Ishikawa (cell line): ENCODE results near the gene INPP4A.

Experiments
- CEBPB ChIP-seq: IDR thresholded peaks from 2 replicates; pipeline ENCODE4 v1.6.1; 2012
- CREB1 ChIP-seq: IDR thresholded peaks from 2 replicates; pipeline ENCODE4 v1.6.1; 2012; ENCODE audit warnings: low read depth
- EGR1 ChIP-seq: IDR thresholded peaks from 2 replicates; pipeline ENCODE4 v1.6.1; 2012
- EP300 ChIP-seq: IDR thresholded peaks from 2 replicates; pipeline ENCODE4 v1.6.1; 2012; ENCODE audit warnings: borderline replicate concordance
- FOXM1 ChIP-seq: IDR thresholded peaks from 2 replicates; pipeline ENCODE4 v1.6.1; 2012; ENCODE audit warnings: low read depth, borderline replicate concordance
- NFIC ChIP-seq: IDR thresholded peaks from 2 replicates; pipeline ENCODE4 v1.6.1; 2012
- RAD21 ChIP-seq: IDR thresholded peaks from 2 replicates; pipeline ENCODE4 v1.6.1; 2012; ENCODE audit warnings: low read depth
- TAF1 ChIP-seq: IDR thresholded peaks from 2 replicates; pipeline ENCODE4 v1.6.1; 2012; ENCODE audit warnings: low read depth, mild to moderate bottlenecking
- TCF12 ChIP-seq: IDR thresholded peaks from 2 replicates; pipeline ENCODE4 v1.6.1; 2012; ENCODE audit warnings: low read depth
- TEAD4 ChIP-seq: IDR thresholded peaks from 2 replicates; pipeline ENCODE4 v1.6.1; 2012
- YY1 ChIP-seq: IDR thresholded peaks from 2 replicates; pipeline ENCODE4 v1.6.1; 2012; ENCODE audit warnings: low read depth
- ZBTB7A ChIP-seq: IDR thresholded peaks from 2 replicates; pipeline ENCODE4 v1.6.1; 2012; ENCODE audit warnings: low read depth
- TF ChIP-seq, protein P1 (sequence below): IDR thresholded peaks from 2 replicates; pipeline ENCODE4 v1.6.1; 2012
- TF ChIP-seq, protein P2 (sequence below): IDR thresholded peaks from 2 replicates; pipeline ENCODE4 v1.6.1; 2012
- TF ChIP-seq, protein P3 (sequence below): IDR thresholded peaks from 2 replicates; pipeline ENCODE4 v1.6.1; 2012; ENCODE audit warnings: low read depth, mild to moderate bottlenecking

INPP4A gene

DNA sequence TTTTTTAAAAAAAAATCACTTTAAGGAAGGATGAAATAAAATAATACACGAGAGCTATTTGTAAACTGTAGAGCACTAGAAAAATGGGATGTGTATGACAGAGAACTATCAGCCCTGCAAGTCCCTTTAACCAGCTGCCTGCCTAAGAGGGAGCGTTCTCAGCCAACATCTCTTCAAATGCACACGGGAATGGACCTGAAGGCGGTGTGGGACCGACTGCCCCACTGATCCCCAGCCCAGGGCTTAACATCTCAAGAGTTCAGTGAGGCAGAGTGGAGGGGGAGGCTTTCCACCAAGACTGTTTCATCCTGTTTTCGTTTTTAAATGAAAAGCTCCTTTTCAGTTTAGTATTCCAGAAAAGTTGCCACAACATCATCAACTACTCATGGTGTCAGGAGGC lies 2.2 kb downstream of the INPP4A start:
- TF ChIP-seq EP300 (no peak), TEAD4 (no peak), TAF1 (no peak), TCF12 (no peak), EGR1 (no peak), CEBPB (no peak), FOXM1 (no peak), CREB1 (no peak), ZBTB7A (no peak), NFIC (no peak), RAD21 (no peak), YY1 (no peak)
- TF ChIP-seq, protein P1, sequence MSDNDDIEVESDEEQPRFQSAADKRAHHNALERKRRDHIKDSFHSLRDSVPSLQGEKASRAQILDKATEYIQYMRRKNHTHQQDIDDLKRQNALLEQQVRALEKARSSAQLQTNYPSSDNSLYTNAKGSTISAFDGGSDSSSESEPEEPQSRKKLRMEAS: no peak
- TF ChIP-seq, protein P2, sequence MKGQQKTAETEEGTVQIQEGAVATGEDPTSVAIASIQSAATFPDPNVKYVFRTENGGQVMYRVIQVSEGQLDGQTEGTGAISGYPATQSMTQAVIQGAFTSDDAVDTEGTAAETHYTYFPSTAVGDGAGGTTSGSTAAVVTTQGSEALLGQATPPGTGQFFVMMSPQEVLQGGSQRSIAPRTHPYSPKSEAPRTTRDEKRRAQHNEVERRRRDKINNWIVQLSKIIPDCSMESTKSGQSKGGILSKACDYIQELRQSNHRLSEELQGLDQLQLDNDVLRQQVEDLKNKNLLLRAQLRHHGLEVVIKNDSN: no peak
- TF ChIP-seq, protein P3, sequence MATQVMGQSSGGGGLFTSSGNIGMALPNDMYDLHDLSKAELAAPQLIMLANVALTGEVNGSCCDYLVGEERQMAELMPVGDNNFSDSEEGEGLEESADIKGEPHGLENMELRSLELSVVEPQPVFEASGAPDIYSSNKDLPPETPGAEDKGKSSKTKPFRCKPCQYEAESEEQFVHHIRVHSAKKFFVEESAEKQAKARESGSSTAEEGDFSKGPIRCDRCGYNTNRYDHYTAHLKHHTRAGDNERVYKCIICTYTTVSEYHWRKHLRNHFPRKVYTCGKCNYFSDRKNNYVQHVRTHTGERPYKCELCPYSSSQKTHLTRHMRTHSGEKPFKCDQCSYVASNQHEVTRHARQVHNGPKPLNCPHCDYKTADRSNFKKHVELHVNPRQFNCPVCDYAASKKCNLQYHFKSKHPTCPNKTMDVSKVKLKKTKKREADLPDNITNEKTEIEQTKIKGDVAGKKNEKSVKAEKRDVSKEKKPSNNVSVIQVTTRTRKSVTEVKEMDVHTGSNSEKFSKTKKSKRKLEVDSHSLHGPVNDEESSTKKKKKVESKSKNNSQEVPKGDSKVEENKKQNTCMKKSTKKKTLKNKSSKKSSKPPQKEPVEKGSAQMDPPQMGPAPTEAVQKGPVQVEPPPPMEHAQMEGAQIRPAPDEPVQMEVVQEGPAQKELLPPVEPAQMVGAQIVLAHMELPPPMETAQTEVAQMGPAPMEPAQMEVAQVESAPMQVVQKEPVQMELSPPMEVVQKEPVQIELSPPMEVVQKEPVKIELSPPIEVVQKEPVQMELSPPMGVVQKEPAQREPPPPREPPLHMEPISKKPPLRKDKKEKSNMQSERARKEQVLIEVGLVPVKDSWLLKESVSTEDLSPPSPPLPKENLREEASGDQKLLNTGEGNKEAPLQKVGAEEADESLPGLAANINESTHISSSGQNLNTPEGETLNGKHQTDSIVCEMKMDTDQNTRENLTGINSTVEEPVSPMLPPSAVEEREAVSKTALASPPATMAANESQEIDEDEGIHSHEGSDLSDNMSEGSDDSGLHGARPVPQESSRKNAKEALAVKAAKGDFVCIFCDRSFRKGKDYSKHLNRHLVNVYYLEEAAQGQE: no peak

DNA sequence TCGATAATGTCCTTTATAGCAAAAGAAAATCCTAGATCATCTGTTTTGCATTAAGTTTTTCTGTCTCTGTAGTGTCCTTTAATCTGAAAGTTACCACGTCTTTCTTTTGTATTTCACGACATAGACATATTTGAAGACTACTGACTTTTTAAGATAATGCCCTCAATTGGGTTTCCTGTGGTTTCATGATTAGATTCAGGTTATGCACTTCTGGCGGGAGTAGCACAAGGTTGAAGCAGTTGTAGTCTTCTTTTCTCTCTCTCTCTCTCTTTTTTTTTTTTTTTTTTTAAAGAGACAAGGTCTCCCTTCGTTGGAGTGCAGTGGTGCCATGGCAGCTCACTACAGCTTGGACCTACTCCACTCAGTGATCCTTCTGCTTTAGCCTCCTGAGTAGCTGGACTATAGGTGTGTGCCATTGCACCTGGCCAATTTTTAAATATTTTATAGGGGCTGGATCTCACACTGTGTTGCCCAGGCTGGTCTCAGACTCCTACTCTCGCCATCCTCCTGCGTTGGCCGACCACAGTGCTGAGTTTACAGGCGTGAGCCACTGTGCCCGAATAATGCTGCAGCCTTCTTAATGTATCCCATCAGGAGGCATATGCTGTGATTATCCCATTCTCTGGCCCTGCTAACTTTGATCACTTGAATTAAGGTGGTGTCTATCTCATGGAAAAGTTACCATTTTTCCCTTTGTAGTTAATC lies 3.9 kb downstream of the INPP4A start:
- TF ChIP-seq TCF12: no peak
- TF ChIP-seq, protein P1: no peak
- no peak for TF ChIP-seq TAF1
- TF ChIP-seq, protein P3: no peak
- TF ChIP-seq YY1: no peak
- TF ChIP-seq NFIC: no peak

DNA sequence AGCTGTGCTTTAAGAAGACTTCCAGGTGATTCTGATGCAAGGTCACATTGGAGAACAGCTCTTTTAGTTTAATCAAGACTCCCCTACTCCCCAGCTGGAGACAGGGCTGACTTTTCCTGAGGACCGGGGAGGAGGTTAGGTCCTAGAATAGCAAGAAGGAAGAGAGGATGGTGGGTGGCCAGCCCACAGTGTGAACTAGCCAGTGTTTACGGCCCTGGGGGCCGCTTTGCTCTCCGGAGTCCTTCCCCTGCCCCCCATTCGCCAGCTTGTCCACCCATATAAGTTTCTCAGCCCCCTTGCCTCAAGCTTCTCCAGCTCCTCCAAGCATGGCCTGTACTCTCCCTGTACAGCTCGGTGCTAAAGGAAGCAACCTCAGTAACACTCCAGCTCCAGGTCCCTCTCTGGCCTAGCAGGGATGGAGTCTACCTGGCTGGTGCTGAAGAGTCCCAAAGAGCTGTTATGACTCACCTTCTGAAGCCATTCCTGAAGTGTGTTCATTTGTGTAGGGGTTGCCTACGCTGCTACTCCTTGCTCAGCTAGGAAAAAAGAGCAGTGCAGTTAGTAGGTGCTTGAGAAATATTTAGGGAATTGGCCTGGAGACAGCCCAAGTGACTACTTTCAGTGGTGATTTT lies 7.9 kb downstream of the INPP4A start:
- TF ChIP-seq NFIC (no peak), YY1 (no peak), TEAD4 (no peak), RAD21 (no peak), CEBPB (no peak), EP300 (no peak), TCF12 (no peak), CREB1 (no peak), FOXM1 (no peak), EGR1 (no peak), TAF1 (no peak), ZBTB7A (no peak)
- TF ChIP-seq, protein P2: no peak
- TF ChIP-seq, protein P3: no peak
- TF ChIP-seq, protein P1: no peak

DNA sequence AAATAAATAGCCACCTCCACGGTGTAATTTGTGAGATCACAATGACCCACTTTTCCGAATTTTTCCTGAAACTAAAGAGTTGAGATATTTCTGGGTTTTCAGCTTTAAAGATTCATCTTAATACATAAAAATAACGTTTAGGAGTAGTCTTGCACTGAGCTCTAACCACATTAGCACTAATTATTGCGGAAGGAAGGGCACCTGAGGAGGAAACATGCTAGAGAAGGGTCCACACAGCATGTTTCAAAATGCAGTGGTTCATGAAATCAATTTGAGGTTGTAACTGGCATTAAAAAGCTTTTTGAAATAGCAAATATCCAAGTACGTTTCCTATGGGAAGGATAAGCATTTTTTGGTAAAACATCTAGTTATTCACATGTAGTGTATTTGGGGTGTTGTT lies 8.4 kb downstream of the INPP4A start:
- no peak for TF ChIP-seq YY1
- TF ChIP-seq, protein P2: no peak
- TF ChIP-seq TCF12: no peak
- TF ChIP-seq EP300: no peak
- no peak for TF ChIP-seq TAF1
- TF ChIP-seq, protein P1: no peak
- TF ChIP-seq EGR1: no peak
- no peak for TF ChIP-seq TEAD4
- no peak for TF ChIP-seq NFIC
- TF ChIP-seq ZBTB7A: no peak
- TF ChIP-seq, protein P3: no peak
- no peak for TF ChIP-seq FOXM1
- TF ChIP-seq CREB1: no peak
- TF ChIP-seq CEBPB: no peak
- TF ChIP-seq RAD21: no peak
